Panc1 (cell line): ENCODE data around the gene NELFE. TPM values are rescaled to one million over a fixed set of nuclear protein-coding genes. Genes with fewer than 3 reads are reported as not detected.
"Not testable (repeated sequence)": the region's sequence is repeated elsewhere in the genome, so short reads cannot be mapped to it uniquely, and the experiment has no call there.

ENCODE experiments used
- ATAC-seq: fragments of 200-7000 bp; cut with Tn5 transposase; 2 replicates; pipeline ENCODE4 v1.9.1; 2020; ENCODE audit warnings: mild to moderate bottlenecking, moderate library complexity
- Bru-seq: library from RNA; stranded (reverse); fragments of 400-500 nt; gene quantifications from one replicate; lab custom pipeline; 2021; lab: Mats Ljungman, UMichigan
- BruChase-seq, 2 experiments: library from RNA; stranded (reverse); fragments of 400-500 nt; gene quantifications; one replicate each; lab custom pipeline; 2021; lab: Mats Ljungman, UMichigan
- BruUV-seq: library from RNA; stranded (reverse); fragments of 400-500 nt; replicated peaks from 2 replicates; lab custom pipeline; 2021; lab: Mats Ljungman, UMichigan
- CTCF ChIA-PET: fragments of 300-600 bp; sonication (Branson Sonifier 250); formaldehyde crosslinking; loops from one replicate; lab custom pipeline; 2022; ENCODE audit warnings: antibody characterized with exemption; lab: Charles Lee
- POLR2A ChIA-PET: fragments of 300-600 bp; sonication (Branson Sonifier 250); formaldehyde crosslinking; loops from one replicate; lab custom pipeline; 2022; ENCODE audit warnings: antibody characterized with exemption; lab: Charles Lee
- DNase-seq: peaks from one replicate; pipeline ENCODE4 v3.0.0-alpha.2; 2010; ENCODE audit warnings: low read depth, low spot score
- H3K27ac ChIP-seq: 2 replicates; pipeline ENCODE4 v1.5.1; 2011; ENCODE audit warnings: mild to moderate bottlenecking, low read length, inconsistent platforms
- H3K27me3 ChIP-seq: fragments of 200-500 bp; sonication (Bioruptor generic); 2 replicates; pipeline ENCODE4 v1.6.0; 2014; ENCODE audit warnings: low read length, inconsistent platforms; ENCODE audit not compliant: control insufficient read depth, insufficient read depth
- H3K36me3 ChIP-seq: fragments of 200-500 bp; sonication (Bioruptor generic); 2 replicates; pipeline ENCODE4 v1.5.1; 2014; ENCODE audit warnings: inconsistent platforms, mild to moderate bottlenecking, low read length, moderate library complexity; ENCODE audit not compliant: control insufficient read depth, insufficient read depth
- H3K4me1 ChIP-seq: 2 replicates; pipeline ENCODE4 v1.5.1; 2011; ENCODE audit warnings: inconsistent platforms, mild to moderate bottlenecking, low read length, moderate library complexity; ENCODE audit not compliant: control insufficient read depth, insufficient read depth
- H3K4me3 ChIP-seq, 2 experiments: 2 replicates each; pipeline ENCODE4 v1.5.1; 2011 to 2012; ENCODE audit warnings: low read depth in 2 of 2, low read length in 2 of 2, mild to moderate bottlenecking in 2 of 2, inconsistent platforms in 1 of 2, moderate library complexity in 1 of 2
- H3K9me3 ChIP-seq: fragments of 200-500 bp; sonication (Bioruptor generic); 2 replicates; pipeline ENCODE4 v1.5.1; 2014; ENCODE audit warnings: low read depth, mild to moderate bottlenecking, inconsistent platforms, low read length, moderate library complexity; ENCODE audit not compliant: control insufficient read depth, insufficient read depth
- CTCF ChIP-seq: fragments of 450-650 bp; IDR thresholded peaks from 2 replicates; pipeline ENCODE4 v1.5.1; 2017; ENCODE audit warnings: mild to moderate bottlenecking
- POLR2AphosphoS5 ChIP-seq: IDR thresholded peaks from 2 replicates; pipeline ENCODE4 v1.6.1; 2012; ENCODE audit warnings: mild to moderate bottlenecking, low read depth, low read length, moderate library complexity
- SIN3A ChIP-seq: IDR thresholded peaks from 2 replicates; pipeline ENCODE4 v1.6.1; 2012; ENCODE audit warnings: low read depth, mild to moderate bottlenecking, low read length, moderate library complexity, borderline replicate concordance; ENCODE audit not compliant: insufficient read depth
- TCF7L2 ChIP-seq: IDR thresholded peaks from 2 replicates; pipeline ENCODE4 v1.6.1; 2011; ENCODE audit warnings: mild to moderate bottlenecking, low read depth, low read length, inconsistent platforms
- in situ Hi-C: cut with HindIII; loops from 2 replicates; pipeline ENCODE4 v1.10.0; 2016; ENCODE audit warnings: low sequenced_read_pairs, low pct_unique_long_range_greater_than_20kb
- intact Hi-C: fragments of 100-400 bp; cut with micrococcal nuclease; formaldehyde crosslinking; loops from one replicate; pipeline ENCODE4 v1.10.0; 2022; ENCODE audit not compliant: unreplicated experiment
- long read RNA-seq: library from polyadenylated mRNA; unstranded; transcript quantifications from one replicate; pipeline ENCODE4 v2.0.0, GENCODE V29; 2021; ENCODE audit not compliant: unreplicated experiment
- polyA plus RNA-seq: library from polyadenylated mRNA; unstranded; fragments of >200 nt; gene quantifications from one replicate; pipeline ENCODE4 v1.2.1, GENCODE V29; 2012; ENCODE audit warnings: missing spikeins; ENCODE audit not compliant: insufficient read length
- total RNA-seq: library from RNA; stranded (reverse); gene quantifications from one replicate; pipeline ENCODE4 v1.2.1, GENCODE V29; 2021; ENCODE audit not compliant: unreplicated experiment
- TF ChIP-seq, protein P1 (sequence below), 2 experiments: IDR thresholded peaks; 2 replicates each; pipeline ENCODE4 v1.6.1; 2011 to 2012; ENCODE audit warnings: low read depth in 2 of 2, control low read depth in 1 of 2, low read length in 1 of 2, mild to moderate bottlenecking in 1 of 2, moderate library complexity in 1 of 2; ENCODE audit not compliant: insufficient read depth in 1 of 2

Gene NELFE
- total RNA-seq (94.9 TPM), Bru-seq, nascent RNA (percentile 83 among the genes with signal in this experiment), BruChase-seq, experiment 1, labeled RNA remaining after a 2-hour chase (percentile 73 among the genes with signal in this experiment), BruChase-seq, experiment 2, labeled RNA remaining after a 6-hour chase (percentile 82 among the genes with signal in this experiment)
- 137 TPM for polyA plus RNA-seq
- long read RNA-seq, transcript NELFE-208 (10 exons, 1,543 nt) = minor isoform, 7 of 169 reads
- long read RNA-seq, transcript NELFE-202 (11 exons, 1,584 nt) = major isoform, 124 of 169 reads
- long read RNA-seq, partial matches to known transcripts = 18 of 169 reads
- long read RNA-seq, other reads (novel, unspliced or antisense) = 20 of 169 reads

DNA sequence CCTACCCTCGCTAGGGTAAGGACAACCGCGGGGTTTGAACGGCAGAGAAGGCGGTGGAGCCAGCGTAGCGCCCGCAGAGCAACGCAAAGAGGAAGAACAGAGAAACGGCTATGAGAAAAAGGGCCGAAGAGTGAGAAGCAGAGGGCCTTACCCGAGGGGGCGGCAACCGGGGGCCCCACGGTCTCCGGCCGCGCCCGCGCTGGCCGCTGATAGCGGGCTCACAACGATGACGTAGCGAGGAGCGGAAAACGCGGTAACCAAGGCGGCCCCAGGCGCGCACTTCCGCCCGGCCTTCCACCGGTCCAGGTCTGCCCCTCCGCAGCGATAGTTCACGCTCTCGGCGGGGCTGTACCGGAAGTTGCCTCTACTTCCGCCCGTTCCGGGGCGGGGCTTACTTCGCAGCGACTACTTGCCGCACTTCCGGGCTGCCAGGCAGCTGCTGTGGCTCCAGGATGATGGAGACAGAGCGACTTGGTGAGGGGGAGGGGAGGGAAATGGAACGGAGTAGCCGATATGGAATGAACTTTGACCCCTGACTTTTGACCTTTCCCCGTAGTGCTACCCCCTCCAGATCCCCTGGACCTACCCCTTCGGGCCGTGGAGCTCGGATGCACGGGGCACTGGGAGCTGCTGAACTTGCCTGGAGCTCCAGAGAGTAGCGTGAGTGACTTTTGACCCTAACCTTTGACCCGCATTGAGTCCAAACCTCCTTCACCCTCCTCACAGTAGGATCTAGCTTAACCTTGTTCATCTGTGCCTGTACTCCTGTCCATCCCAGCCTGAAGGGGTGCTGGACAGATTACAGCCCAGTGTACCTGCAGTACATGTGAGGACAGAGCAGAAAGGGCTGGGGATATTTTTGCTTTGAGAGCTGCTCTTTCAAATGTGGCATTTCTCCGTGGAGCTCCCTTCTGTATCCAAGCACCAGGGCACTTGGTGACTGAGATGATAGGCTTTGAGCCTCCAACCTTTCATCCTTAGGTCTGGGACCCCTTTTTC, at the start of gene NELFE, which contains the start of gene SKIC2:
NELFE (minus strand) TSS at position 231 of the 999 bp plus-strand sequence. CDS start 525 bp downstream, outside the sequence.
SKIC2 (plus strand) TSS at position 435 of the 999 bp plus-strand sequence; CDS start at position 453, 18 bp downstream.
- Histone ChIP-seq H3K36me3 (peaks cover 21% of the 10 kb centered on the region), H3K4me3 (peak within 1 kb of the TSS; percentile 74 to 100), H3K27me3 (no peaks in the 10 kb centered on the region), H3K4me1 (peaks cover 18% of the 10 kb centered on the region), H3K27ac (peak within 1 kb of the TSS; percentile 99), H3K9me3 (no peaks in the 10 kb centered on the region)
- ATAC-seq (peak; percentile 100), DNase-seq (peak; percentile 92)
- ChIA-PET CTCF (interaction anchor here (0.5 kb wide), 1 partner anchor 138 kb away, joined by 6 read pairs; no protein-coding TSS in a partner anchor), POLR2A (interaction anchor here (0.6 to 1.3 kb wide), 5 partner anchors 10 to 44 kb away, joined by 3 to 9 read pairs (median 4); partner anchors contain the start of gene DXO)
- in situ Hi-C loops = no loop called here
- TF ChIP-seq SIN3A (peak; percentile 95; the same call in 1 of the 2 replicates), POLR2AphosphoS5 (peak; percentile 93), TCF7L2 (no peak), CTCF (no peak)
- TF ChIP-seq, protein P1, sequence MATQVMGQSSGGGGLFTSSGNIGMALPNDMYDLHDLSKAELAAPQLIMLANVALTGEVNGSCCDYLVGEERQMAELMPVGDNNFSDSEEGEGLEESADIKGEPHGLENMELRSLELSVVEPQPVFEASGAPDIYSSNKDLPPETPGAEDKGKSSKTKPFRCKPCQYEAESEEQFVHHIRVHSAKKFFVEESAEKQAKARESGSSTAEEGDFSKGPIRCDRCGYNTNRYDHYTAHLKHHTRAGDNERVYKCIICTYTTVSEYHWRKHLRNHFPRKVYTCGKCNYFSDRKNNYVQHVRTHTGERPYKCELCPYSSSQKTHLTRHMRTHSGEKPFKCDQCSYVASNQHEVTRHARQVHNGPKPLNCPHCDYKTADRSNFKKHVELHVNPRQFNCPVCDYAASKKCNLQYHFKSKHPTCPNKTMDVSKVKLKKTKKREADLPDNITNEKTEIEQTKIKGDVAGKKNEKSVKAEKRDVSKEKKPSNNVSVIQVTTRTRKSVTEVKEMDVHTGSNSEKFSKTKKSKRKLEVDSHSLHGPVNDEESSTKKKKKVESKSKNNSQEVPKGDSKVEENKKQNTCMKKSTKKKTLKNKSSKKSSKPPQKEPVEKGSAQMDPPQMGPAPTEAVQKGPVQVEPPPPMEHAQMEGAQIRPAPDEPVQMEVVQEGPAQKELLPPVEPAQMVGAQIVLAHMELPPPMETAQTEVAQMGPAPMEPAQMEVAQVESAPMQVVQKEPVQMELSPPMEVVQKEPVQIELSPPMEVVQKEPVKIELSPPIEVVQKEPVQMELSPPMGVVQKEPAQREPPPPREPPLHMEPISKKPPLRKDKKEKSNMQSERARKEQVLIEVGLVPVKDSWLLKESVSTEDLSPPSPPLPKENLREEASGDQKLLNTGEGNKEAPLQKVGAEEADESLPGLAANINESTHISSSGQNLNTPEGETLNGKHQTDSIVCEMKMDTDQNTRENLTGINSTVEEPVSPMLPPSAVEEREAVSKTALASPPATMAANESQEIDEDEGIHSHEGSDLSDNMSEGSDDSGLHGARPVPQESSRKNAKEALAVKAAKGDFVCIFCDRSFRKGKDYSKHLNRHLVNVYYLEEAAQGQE (IDR thresholded peaks at IDR 0.05; ENCODE audit: insufficient read depth in 1 of 2, low read depth in 2 of 2, low read length in 1 of 2) = peak in 1 of 2 experiments; percentile 48; a peak in 1 of 4 replicates
- BruUV-seq = TSS peak; percentile 81
- intact Hi-C loops = no loop called here

GRCh38 chr6:32008037-32008436, 49.3 kb upstream of the NELFE start:
- DNase-seq, BruUV-seq, intact Hi-C loops, POLR2A ChIA-PET, H3K27me3 ChIP-seq, CTCF ChIA-PET, H3K4me3 ChIP-seq, H3K4me1 ChIP-seq, in situ Hi-C loops, H3K27ac ChIP-seq, H3K9me3 ChIP-seq, ATAC-seq, H3K36me3 ChIP-seq: not testable (repeated sequence)

DNA sequence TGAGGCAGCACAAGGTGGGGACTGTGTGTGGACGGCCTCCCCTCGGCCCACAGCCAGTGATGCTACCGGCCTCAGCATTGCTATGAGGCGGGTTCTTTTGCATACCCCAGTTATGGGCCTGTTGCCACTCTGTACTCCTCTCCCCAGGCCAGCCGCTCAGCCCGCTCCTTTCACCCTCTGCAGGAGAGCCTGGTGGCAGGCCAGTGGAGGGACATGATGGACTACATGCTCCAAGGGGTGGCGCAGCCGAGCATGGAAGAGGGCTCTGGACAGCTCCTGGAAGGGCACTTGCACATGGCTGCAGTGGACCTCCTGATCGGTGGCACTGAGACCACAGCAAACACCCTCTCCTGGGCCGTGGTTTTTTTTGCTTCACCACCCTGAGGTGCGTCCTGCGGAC, 48.3 kb upstream of the NELFE start:
- in situ Hi-C loops, POLR2A ChIA-PET, intact Hi-C loops, H3K36me3 ChIP-seq, BruUV-seq, ATAC-seq, CTCF ChIA-PET, H3K9me3 ChIP-seq, DNase-seq, H3K4me3 ChIP-seq, H3K27me3 ChIP-seq, H3K4me1 ChIP-seq, H3K27ac ChIP-seq: not testable (repeated sequence)

- H3K4me3 ChIP-seq, in situ Hi-C loops, DNase-seq, H3K4me1 ChIP-seq, ATAC-seq, intact Hi-C loops, H3K36me3 ChIP-seq, BruUV-seq, CTCF ChIA-PET, H3K27ac ChIP-seq, H3K9me3 ChIP-seq, H3K27me3 ChIP-seq: not testable (repeated sequence)
- POLR2A ChIA-PET = interaction anchor here (0.6 kb wide), 1 partner anchor 165 kb away, joined by 3 read pairs; no protein-coding TSS in a partner anchor
Measured at GRCh38 chr6:32005991-32006529, 47.3 kb upstream of the NELFE start.
